GM19351 (cell line): Measurements from ENCODE around the gene KRT28.
"Not testable (repeated sequence)": the region's sequence is repeated elsewhere in the genome, so short reads cannot be mapped to it uniquely, and the experiment has no call there.

ENCODE experiments used
- ATAC-seq: cut with Tn5 transposase; IDR thresholded peaks from one replicate; pipeline ENCODE4 v1.9.1; 2021; ENCODE audit warnings: mild to moderate bottlenecking, moderate library complexity; ENCODE audit not compliant: unreplicated experiment

Gene KRT28

DNA sequence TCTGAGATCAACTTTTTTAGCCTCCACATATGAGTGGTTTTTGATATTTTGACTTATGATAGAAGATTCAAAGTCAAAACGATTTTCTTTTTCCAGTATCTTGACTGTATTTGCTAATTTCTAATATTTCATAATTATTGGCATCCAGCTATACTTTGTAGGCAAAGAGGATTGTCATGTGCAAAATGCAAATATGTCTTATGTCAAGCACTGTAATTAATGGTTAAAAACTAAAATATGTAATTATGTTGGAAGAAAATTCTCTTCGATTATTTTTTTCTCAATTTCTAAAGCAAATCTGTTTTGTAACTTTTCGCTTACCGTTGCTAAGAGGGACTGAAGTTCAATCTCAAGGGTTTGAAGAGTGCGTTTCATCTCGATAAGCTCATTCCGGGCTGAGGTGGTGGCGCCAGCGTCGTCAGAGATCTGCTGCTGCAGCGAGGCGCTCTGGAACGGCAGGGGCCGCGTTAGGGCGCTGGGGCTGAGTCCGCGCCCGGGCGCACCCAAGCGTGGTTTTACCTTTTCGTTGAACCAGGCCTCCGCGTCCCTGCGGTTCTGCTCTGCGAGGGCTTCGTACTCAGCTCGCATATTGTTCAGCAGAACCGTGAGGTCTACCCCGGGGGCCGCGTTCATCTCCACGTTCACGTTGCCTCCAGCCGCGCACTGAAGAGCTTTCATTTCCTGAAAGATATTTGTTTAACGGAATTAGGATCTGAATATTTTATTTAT is 20.4 kb downstream of the KRT28 start:
- ATAC-seq = no peak

DNA sequence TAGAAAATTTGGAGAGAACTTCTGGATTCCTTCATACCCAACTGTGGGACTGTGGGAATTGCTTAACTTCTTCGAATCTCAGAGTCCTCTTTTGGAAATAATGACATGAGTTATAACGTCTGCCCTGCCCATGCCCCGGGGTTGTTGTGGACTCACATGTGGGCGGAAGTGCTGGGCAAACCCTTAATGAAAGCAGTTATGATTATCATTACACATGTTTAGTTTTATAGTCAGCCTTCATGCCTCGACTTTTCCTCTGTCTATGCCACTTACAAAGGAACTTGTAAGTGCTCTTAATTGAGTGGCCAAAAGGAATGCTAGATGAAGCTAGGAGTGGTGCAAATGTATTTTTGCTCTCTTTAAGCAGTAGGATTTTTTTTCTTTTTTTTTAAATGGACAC is 21.3 kb downstream of the KRT28 start:
- ATAC-seq = no peak

DNA sequence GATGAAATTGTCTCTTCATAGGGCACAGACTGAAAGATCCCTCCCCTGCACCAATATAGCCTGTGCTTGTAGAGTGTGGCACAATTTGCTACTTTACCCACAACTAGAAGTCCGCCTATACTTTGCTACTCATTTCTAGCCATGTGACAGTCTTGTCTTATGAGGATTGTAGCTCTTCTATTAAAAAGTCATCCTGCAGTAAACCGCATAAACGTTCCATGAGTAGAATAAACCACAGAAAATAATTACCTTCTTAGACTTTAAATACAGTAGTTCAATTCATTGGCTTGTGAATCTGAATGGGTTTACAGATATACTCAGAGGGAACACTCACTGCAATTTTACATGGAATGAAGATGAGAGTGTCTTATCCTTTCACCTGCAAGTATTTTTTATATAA is 21.8 kb downstream of the KRT28 start:
- ATAC-seq = no peak

DNA sequence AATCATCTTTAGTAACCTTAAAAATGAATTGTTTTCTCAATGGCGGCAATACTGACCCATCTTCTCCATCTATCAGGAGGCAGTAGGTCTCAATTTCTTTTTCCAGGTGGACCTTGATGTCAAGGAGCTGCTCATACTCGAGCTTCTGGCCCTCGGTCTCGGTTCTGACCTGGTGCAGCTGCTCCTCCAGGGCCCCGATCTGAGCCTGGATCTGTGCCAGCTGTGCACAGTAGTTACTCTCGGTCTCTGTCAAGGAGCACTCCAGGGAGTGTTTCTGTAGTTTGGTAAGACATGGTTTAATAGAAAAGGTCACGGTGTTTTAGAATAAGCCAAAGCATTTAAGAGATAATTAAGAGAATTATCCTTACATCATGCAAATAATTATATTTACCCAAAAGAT is 22.3 kb downstream of the KRT28 start:
- no peak for ATAC-seq

DNA sequence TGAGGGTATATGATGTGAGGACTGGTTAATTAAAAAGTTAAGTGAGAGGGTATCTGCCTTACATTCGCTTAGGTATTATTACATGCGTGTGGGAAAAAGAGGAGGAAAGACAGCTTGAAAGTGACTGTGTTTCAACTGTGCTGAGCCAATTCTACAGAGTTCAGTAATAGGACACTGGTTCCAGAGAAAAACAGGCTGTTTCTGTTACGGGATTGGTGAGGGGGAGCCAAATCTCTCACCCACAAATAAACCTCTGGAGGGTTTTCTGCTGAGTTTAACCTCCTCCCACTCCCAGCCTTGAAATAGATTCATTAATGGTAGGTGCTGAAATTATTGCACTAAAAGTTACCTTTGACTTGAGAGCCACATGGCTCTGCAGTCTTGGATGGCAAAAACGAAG is 23.8 kb downstream of the KRT28 start:
- no peak for ATAC-seq

DNA sequence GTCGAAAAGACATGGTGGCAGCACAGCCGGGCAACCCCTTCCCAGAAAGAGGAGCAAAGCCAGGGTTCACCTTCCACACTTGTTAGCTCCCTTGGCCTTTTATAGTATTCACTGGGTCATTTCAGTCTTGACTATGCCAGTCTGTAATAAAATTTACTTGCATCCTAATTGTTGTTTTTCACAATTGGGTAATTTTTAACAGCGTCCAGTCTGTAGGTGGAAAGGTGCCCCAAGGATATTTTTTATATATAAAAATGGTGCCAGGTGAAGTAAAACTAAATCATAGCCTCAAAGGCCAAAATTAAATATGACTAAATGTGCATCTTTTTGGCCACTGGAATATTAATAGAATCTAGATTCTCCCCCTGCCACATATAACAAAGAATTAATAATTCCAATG is 27.7 kb downstream of the KRT28 start, which contains the start of gene KRT26:
Gene KRT26, minus strand, starts transcription at position 101 of the 400 bp plus-strand sequence. Its CDS starts 88 bp downstream, at position 13.
- ATAC-seq = no peak

DNA sequence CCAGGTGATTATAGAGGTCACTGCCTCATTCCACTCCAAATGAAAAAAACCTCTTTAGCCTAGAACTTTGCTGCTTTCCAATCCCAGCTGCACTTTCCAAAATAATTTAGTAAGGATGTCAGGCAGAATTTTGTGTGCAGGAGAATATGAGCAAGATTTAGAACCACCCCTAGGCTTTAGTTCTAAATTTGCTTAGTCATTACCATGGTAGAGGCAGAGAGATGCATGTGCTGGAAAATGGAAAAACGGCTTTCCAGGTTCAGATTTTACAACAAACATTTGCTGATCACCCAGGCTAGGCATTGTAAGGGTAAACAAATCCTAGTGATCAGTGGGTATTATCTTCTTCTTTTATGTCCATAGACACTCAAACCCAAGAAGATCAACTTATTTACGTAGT is 34.1 kb downstream of the KRT28 start:
- no peak for ATAC-seq

DNA sequence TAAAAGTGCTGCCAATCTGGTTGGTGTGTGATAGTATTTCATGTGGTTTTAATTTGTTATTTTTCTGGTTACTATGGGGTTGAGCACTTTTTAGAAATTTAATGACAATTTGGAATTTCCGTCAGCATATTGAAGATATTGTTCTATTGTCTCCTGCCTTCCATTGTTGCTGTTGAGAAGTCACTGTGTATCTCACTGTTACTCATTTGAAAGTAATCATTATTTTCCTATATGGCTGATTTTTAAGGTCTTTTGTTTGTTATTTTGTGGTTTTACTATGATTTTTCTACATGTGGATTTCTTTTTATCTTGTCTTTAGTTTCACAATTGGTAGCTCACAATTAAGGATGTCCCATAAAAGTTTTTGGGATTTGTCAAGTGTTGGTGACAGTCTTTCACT is 36.0 kb downstream of the KRT28 start:
- ATAC-seq = no peak

DNA sequence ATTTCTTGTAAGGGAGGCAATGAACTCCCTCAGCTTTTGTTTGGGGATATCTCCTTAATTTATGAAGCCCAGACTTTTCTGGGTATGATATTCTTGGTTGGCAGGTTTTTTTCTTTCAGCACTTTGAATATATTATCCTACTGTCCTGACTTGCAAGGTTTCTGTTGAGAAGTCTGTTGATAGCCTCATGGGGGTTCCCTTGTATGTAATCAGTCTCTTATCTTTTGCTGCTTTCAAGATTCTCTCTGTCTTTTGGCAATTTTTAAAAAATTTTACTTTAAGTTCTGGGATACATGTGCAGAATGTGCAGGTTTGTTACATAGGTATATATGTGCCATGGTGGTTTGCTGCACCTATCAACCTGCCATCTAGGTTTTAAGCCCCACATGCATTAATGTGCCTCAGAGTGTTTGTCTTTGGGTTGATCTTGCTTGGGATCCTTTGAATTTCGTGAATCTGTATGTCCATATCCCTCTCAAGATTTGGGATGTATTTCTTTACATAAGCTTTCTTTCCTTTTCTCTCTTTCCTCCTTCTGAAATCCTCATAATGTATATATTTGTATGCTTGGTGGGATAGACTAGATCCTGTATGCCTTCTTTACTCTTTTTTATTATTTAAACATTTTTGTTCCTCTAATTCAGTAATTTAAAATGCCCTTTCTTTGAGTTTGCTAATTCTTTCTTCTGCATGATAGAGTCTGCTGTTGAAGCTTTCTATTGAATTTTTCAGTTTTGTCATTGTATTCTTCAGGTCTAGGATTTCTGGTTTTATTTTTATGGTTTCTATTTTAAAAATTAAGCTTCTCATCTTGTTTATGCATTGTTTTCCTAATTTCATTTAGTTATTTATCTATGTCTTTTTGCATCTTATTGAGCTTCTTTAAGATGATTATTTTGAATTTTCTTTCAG is 39.4 kb downstream of the KRT28 start:
- ATAC-seq = no peak

DNA sequence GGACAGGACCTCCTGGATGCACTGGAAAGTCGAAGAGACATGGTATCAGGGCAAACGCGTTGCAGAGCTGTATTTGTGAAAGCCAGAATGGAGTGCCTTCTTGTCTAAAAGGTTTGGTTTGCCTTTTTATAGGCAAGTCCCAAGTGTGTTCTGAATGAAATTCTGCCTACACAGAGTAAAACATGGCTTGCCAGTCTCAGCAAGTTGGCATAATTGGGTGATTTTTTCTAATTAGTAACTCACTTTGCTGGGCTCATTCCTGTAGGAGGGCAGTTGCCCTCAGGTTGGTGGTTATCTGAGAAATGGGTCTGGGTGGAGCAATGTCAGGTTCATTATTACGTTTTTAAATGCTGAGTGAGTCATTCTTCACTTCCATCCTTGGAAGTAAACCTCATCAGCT is 44.5 kb downstream of the KRT28 start, which contains the start of gene KRT25:
Gene KRT25, minus strand, starts transcription at position 101 of the 400 bp plus-strand sequence. Its CDS starts 60 bp downstream, at position 41.
- ATAC-seq = no peak

DNA sequence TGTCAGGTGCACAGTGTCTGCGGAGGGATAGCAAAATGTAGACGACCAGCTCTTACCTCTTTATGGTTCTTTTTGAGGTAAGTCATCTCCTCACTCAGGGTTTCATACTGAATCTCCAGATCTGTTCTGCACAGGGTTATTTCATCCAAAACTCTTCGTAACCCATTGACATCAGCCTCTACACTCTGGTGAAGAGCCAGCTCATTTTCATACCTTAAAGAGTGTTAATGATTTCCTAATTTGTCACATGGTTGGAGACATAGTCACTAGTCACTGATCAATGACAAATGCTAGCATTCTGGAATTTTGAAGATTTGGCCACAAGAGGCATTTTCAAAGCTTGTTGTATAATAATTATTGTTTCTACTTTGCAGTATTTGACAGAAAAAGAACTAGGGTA is 46.0 kb downstream of the KRT28 start:
- no peak for ATAC-seq

DNA sequence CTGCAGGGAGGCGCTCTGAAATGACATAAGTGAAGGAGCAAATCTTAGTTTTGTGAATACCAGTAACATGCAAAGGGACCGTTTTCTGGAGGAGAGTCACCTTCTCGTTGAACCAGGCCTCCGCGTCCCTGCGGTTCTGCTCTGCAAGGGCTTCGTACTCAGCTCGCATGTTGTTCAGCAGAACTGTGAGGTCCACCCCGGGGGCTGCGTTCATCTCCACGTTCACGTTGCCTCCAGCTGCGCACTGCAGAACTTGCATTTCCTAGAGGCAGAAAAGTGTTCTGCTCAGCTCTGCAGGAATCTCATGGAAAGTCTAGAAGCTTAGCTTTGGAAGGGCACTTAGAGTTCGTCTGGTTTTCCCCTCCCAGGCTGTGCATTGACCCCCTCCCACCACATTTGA is 48.7 kb downstream of the KRT28 start:
- no peak for ATAC-seq

DNA sequence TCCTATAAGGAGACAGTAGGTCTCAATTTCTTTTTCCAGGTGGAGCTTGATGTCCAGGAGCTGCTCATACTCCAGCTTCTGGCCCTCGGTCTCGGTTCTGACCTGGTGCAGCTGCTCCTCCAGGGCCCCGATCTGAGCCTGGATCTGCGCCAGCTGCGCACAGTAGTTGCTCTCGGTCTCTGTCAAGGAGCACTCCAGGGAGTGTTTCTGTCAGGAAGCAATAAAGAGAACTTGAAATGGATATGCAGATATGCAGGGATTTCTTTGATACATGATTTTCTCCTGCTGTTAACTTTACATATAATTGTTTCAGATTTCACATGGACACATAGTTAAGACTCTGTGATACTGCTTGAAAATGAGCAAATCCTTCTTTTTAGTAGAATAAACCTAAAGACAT is 49.4 kb downstream of the KRT28 start:
- no peak for ATAC-seq

DNA sequence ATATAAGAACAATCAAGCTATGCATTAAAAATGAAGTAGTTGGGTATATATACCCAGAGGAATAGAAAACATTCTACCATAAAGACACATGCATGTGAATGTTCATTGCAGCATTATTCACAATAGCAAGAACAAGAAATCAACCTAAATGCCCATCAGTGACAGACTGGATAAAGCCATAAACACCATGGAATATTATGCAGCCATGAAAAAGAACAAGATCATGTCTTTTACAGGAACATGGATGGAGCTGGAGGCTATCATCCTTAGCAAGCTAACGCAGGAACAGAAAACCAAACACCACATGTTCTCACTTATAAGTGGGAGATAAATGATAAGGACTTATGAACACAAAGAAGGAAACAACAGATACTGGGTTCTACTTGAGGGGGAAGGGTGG is 51.1 kb downstream of the KRT28 start:
- ATAC-seq = not testable (repeated sequence)
